ENCODE results near the gene GMDS.

Gene GMDS

GRCh38 chr6:1738558-1739081 lies 506.8 kb downstream of the GMDS start:
- no peak for DNase-seq (ENCODE audit: low read depth)

- no peak for DNase-seq (ENCODE audit: low read depth)
Measured at GRCh38 chr6:1737463-1738311, 507.7 kb downstream of the GMDS start.

- no peak for DNase-seq (ENCODE audit: low read depth)
Measured at GRCh38 chr6:1736346-1737105, 508.9 kb downstream of the GMDS start.

GRCh38 chr6:1735239-1735803 lies 510.1 kb downstream of the GMDS start:
- no peak for DNase-seq (ENCODE audit: low read depth)

DNA sequence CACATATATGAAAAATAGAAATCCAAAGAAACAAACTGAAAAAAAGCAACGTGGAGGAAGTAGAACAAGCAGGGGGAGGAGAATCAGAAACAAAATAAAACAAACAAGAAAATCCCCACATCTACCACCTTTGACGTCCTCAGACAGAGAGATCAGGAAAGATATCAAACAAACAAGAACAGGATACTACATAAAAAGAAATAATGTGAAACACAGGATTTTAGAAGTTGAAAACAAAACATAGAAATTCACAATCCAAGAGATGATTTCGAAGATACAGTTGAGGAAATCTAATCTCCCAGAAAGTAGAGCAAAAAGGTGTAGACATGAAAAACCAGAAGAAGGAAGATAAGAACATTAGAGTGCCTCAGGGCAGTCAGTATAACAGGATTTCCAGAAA lies 514.5 kb downstream of the GMDS start:
- DNase-seq (ENCODE audit: low read depth) = no peak

- no peak for DNase-seq (ENCODE audit: low read depth)
Measured at GRCh38 chr6:1729750-1730140, 515.7 kb downstream of the GMDS start.

DNA sequence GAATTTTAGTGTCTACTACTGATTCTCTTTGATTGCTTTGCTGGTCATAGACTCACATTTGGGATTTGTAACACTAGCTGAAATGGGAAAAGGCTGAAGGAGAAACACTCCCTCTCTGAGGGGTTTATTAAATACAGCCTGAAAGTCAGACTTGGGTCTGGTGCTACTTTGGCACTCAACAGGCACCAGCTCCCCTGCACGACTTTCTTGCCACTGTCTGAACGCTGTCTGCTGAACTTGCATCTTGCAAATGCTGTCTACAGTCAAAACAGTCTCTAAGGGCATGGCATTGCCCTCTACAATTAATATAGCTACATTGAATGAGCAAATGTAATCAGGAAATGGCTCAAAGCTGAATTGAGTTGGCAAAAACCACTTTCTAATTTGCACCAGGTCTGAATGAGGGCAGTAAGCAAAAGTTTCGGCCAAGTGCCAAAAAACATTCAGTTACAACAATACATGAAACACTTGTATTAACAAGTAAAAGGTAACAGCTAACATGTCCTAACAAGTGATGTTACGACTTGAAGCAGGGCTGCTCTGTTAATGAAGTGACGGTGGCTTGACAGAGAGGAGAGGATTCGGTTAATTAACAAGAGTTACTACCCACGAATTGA lies 516.2 kb downstream of the GMDS start:
- DNase-seq (ENCODE audit: low read depth) = no peak

- DNase-seq (ENCODE audit: low read depth) = no peak
Measured at GRCh38 chr6:1726341-1726768, 519.0 kb downstream of the GMDS start.

GRCh38 chr6:1724616-1725015 lies 520.8 kb downstream of the GMDS start:
- DNase-seq (ENCODE audit: low read depth) = no peak

GRCh38 chr6:1724124-1724523 lies 521.3 kb downstream of the GMDS start:
- no peak for DNase-seq (ENCODE audit: low read depth)

DNA sequence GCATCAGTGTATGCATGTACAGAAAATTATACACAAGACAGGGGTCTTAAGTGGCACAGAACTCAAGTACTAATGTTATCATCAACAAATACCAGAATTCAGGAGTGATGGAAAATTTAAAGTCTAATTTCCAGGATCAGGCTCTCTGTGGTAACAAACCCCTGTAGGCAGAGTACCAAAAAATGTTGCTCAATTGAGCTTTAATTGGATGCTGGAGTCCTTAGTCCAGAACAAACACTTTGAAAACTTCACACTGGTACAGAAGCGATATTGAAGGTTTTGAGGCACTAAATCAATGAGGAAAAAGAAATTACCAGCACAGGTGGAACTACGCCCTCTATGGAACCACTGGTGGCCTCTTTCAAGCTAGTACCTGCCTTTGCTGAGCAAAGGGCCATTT lies 522.6 kb downstream of the GMDS start:
- DNase-seq (ENCODE audit: low read depth) = no peak

- DNase-seq (ENCODE audit: low read depth) = no peak
Measured at GRCh38 chr6:1720620-1721322, 524.6 kb downstream of the GMDS start.

DNA sequence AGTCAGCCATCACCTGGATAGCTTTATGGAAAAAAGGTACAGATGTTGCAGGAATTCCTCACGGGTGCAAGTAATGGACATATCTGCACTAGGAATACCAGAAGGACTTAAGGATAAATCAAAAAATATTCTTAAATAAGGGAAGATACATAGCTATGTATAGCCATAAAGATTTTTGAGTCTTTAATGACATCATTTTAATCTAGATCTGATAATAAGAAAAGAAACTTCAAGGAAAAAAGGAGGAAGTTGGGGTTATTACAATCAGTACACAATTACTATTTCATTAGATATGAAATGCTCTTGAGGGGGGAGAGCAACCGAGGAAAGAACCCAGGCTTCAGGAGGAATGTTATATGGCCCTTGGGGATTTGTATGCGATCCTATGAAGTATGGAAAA lies 525.5 kb downstream of the GMDS start:
- no peak for DNase-seq (ENCODE audit: low read depth)

DNA sequence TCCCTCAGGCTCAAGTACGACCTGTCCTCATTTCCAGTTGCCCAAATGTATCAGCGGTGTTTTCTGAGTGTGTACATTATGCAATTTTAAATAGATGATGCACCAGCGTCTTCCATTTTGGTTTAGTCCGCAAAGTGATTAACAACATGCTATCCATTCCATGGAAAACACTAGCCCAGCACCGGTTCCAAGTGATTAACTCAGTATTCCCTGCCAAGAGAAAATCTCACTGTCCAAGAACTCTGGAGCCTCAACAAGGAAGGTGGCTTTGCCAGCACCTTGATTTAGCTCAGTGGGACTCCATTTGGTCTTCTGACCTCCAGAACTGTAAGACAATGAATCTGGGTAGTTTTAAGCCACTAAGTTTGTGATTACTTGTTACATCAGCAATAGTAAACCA lies 528.5 kb downstream of the GMDS start:
- no peak for DNase-seq (ENCODE audit: low read depth)

GRCh38 chr6:1716396-1716795 lies 529.0 kb downstream of the GMDS start:
- no peak for DNase-seq (ENCODE audit: low read depth)

DNA sequence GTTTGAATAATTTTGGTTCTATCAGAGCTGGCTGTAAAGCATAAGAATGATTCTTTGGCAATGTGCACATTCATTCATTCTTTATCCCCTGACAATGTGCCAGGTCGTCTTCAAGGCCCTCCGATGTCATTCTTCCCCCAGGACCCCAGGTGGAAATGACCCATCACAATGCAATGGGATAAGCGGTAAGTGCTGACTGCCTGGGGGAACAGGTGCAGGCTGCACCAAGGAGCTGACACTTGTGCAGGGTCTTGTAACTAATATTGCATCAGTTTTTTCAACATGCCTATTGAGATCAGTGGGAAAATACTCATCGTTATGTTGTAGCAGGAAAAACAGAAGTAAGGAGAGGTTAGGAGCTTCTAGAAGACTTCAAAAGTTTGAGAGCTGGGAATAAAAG lies 530.1 kb downstream of the GMDS start:
- DNase-seq (ENCODE audit: low read depth) = no peak

- DNase-seq (ENCODE audit: low read depth) = no peak
Measured at GRCh38 chr6:1714654-1715053, 530.8 kb downstream of the GMDS start.

GRCh38 chr6:1713016-1713600 lies 532.3 kb downstream of the GMDS start:
- DNase-seq (ENCODE audit: low read depth) = no peak

- DNase-seq (ENCODE audit: low read depth) = no peak
Measured at GRCh38 chr6:1712451-1712850, 533.0 kb downstream of the GMDS start.

DNA sequence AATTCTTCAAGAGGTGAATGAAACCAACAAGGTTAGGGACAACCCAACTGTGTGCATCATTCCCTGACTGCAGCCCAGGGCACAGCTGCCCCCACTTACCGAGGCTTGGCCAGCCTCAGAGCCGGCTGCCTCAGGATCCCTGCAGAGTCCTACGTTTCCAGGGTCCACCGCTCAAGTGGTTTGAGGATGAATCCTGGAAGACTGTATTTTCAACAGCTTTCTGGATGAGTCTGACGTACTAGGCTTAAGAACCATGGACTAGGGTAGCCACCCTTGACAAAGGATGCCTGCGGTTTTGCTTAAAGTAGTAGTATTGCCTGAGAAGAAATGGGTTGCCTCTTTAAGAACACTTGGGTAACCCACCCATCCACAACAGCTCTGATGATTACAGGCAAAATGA lies 534.3 kb downstream of the GMDS start:
- DNase-seq (ENCODE audit: low read depth) = no peak

- DNase-seq (ENCODE audit: low read depth) = no peak
Measured at GRCh38 chr6:1709234-1709641, 536.2 kb downstream of the GMDS start.

Measured in activated T-cell treated with anti-CD3 and anti-CD28 coated beads for 24 hours (primary cell).